Brain microvascular endothelial cell (primary cell): Measurements from ENCODE around the gene CEBPB.

ENCODE experiments used
- DNase-seq: peaks from one replicate; pipeline ENCODE4 v3.0.0-alpha.2; 2020
- H3K27ac ChIP-seq: fragments of 250-450 bp; sonication (Bioruptor Pico); 2 replicates; pipeline ENCODE4 v1.5.1; 2020; ENCODE audit warnings: mild to moderate bottlenecking, moderate library complexity
- H3K27me3 ChIP-seq: fragments of 250-450 bp; sonication (Bioruptor Pico); replicated peaks from 2 replicates; pipeline ENCODE4 v1.5.1; 2020; ENCODE audit warnings: mild to moderate bottlenecking
- H3K36me3 ChIP-seq: fragments of 250-450 bp; sonication (Bioruptor Pico); replicated peaks from 2 replicates; pipeline ENCODE4 v1.5.1; 2020; ENCODE audit warnings: mild to moderate bottlenecking
- H3K4me3 ChIP-seq: 2 replicates; pipeline ENCODE4 v1.5.1; 2011; ENCODE audit warnings: low read depth, mild to moderate bottlenecking, control low read depth, low read length, moderate library complexity
- CTCF ChIP-seq: IDR thresholded peaks from 2 replicates; pipeline ENCODE4 v1.5.1; 2011; ENCODE audit warnings: low read depth, mild to moderate bottlenecking, moderate library complexity, low read length, control low read depth, inconsistent platforms; ENCODE audit errors: missing control alignments
- in situ Hi-C: cut with HindIII; loops from 2 replicates; pipeline ENCODE4 v1.10.0; 2017; ENCODE audit warnings: low sequenced_read_pairs, low pct_ligation_motif_present

The CEBPB gene

GRCh38 chr20:50165684-50166554 is 24.7 kb upstream of the CEBPB start:
- DNase-seq, result peak; percentile 100
- Histone ChIP-seq H3K27me3 (no peaks in the 10 kb centered on the region), H3K4me3 (peak overlapping the region; percentile 45), H3K36me3 (no peaks in the 10 kb centered on the region), H3K27ac (peak overlapping the region; percentile 96)
- in situ Hi-C loops, result no loop called here
- TF ChIP-seq CTCF, result peak; percentile 8

- Histone ChIP-seq H3K27me3 (no peaks in the 10 kb centered on the region), H3K36me3 (no peaks in the 10 kb centered on the region), H3K27ac (no peak overlapping the region), H3K4me3 (no peak overlapping the region)
- peak; percentile 99 for TF ChIP-seq CTCF
- in situ Hi-C loops, result no loop called here
- DNase-seq, result peak; percentile 86
Observed at GRCh38 chr20:50169329-50169823, 21.3 kb upstream of the CEBPB start.

GRCh38 chr20:50170549-50171220 is 19.9 kb upstream of the CEBPB start:
- Histone ChIP-seq H3K27me3 (no peaks in the 10 kb centered on the region), H3K27ac (no peak overlapping the region), H3K36me3 (no peaks in the 10 kb centered on the region), H3K4me3 (no peak overlapping the region)
- no peak for DNase-seq
- TF ChIP-seq CTCF, result no peak
- in situ Hi-C loops, result no loop called here

GRCh38 chr20:50172347-50173013 is 18.1 kb upstream of the CEBPB start:
- H3K27ac ChIP-seq, result peak overlapping the region; percentile 66
- peak; percentile 61 for DNase-seq
- TF ChIP-seq CTCF, result no peak
- H3K27me3 ChIP-seq, result no peaks in the 10 kb centered on the region
- peak overlapping the region; percentile 60 for H3K4me3 ChIP-seq
- in situ Hi-C loops, result no loop called here
- no peaks in the 10 kb centered on the region for H3K36me3 ChIP-seq

GRCh38 chr20:50174456-50174855 is 16.2 kb upstream of the CEBPB start:
- DNase-seq, result no peak
- H3K27me3 ChIP-seq, result no peaks in the 10 kb centered on the region
- in situ Hi-C loops, result no loop called here
- H3K4me3 ChIP-seq, result no peak overlapping the region
- no peak overlapping the region for H3K27ac ChIP-seq
- no peak for TF ChIP-seq CTCF
- H3K36me3 ChIP-seq, result no peaks in the 10 kb centered on the region
